ENCODE data around the gene SETBP1. TPM values are rescaled to one million over a fixed set of nuclear protein-coding genes. Genes with fewer than 3 reads are reported as not detected.

The SETBP1 gene
- total and polyA plus RNA-seq, 2 of the 4 experiments (the other 2 are of a cell fraction): 0.19 to 0.36 TPM

GRCh38 chr18:44937960-44938719 lies 257.5 kb downstream of the SETBP1 start:
- H2BK20ac ChIP-seq (ENCODE audit: low read depth, low read length): no peak overlapping the region
- ATAC-seq (ENCODE audit: low read depth): no peak
- H3K18ac ChIP-seq (ENCODE audit: low read depth, low read length): no peak overlapping the region
- ChIA-PET POLR2A (ENCODE audit: unreplicated experiment) (no interaction called here), CTCF (no interaction called here)
- dilution Hi-C loops (cut with HindIII; ENCODE audit: low sequenced_read_pairs, unreplicated experiment) (no loop called here), intact Hi-C loops (cut with micrococcal nuclease) (no loop called here), in situ Hi-C loops (cut with MboI; ENCODE audit: low sequenced_read_pairs) (no loop called here)
- no peaks in the 10 kb centered on the region for H4K20me1 ChIP-seq (ENCODE audit: insufficient read depth, low read length)
- H3K4me3 ChIP-seq (ENCODE audit: insufficient read depth, low read depth, low read length): no peak overlapping the region
- no peak overlapping the region for H3K4ac ChIP-seq (ENCODE audit: low read depth, low read length)
- H3K27me3 ChIP-seq (ENCODE audit: control insufficient read depth, insufficient read depth, low read length): peaks cover 3% of the 10 kb centered on the region; the same call in 1 of the 2 replicates
- DNase-seq: no peak
- H3K23ac ChIP-seq (ENCODE audit: low read depth, low read length): no peak overlapping the region
- H3K9me3 ChIP-seq (ENCODE audit: control insufficient read depth, insufficient read depth, low read length): no peaks in the 10 kb centered on the region
- no peak overlapping the region for H2AK5ac ChIP-seq (ENCODE audit: low read depth, low read length)
- no peak overlapping the region for H4K91ac ChIP-seq (ENCODE audit: insufficient read depth, low read depth, low read length)
- H3K9me1 ChIP-seq (ENCODE audit: insufficient read depth, low read length): no peaks in the 10 kb centered on the region
- H3K79me1 ChIP-seq (ENCODE audit: low read depth in 1 of 2, low read length in 2 of 2): no peaks in the 10 kb centered on the region
- no peak overlapping the region for H4K5ac ChIP-seq (ENCODE audit: low read depth, low read length)
- WGBS, 2 experiments (ENCODE audit: extremely low coverage in 2 of 2, insufficient read length in 1 of 2): 40% methylated on average over 1 of the region's 12 CpGs; no CpG with 5 or more reads in 1 of the 2 experiments
- no peak overlapping the region for H3K9ac ChIP-seq (ENCODE audit: low read depth, low read length)
- no peak overlapping the region for H2AFZ ChIP-seq (replicated peaks; ENCODE audit: low read length, poor library complexity)
- H4K8ac ChIP-seq (ENCODE audit: low read depth in 2 of 2, low read length in 2 of 2): no peak overlapping the region
- no peak overlapping the region for H3K4me2 ChIP-seq (ENCODE audit: low read depth, low read length)
- H2BK120ac ChIP-seq (ENCODE audit: low read depth, low read length): no peak overlapping the region
- TF ChIP-seq BHLHE40 (IDR thresholded peaks at IDR 0.05; ENCODE audit: low read depth, low read length): no peak
- TF ChIP-seq SMC3 (IDR thresholded peaks at IDR 0.05; ENCODE audit: low read depth, low read length): no peak
- no peak for TF ChIP-seq MAFK (IDR thresholded peaks at IDR 0.05; ENCODE audit: low read depth, low read length)
- no peaks in the 10 kb centered on the region for H3K4me1 ChIP-seq (ENCODE audit: control insufficient read depth, insufficient read depth, low read length)
- H2BK15ac ChIP-seq (ENCODE audit: low read depth, low read length): no peak overlapping the region
- BruUV-seq (replicated peaks): no TSS peak
- H3K14ac ChIP-seq (replicated peaks; ENCODE audit: low read depth, low read length): no peak overlapping the region
- H3K27ac ChIP-seq (ENCODE audit: insufficient read depth, low read length): no peak overlapping the region
- H2BK5ac ChIP-seq (ENCODE audit: low read depth, low read length, poor library complexity, severe bottlenecking): no peak overlapping the region
- no peak overlapping the region for H3K56ac ChIP-seq (ENCODE audit: extremely low read depth, insufficient read depth, low read length)
- H3K36me3 ChIP-seq (ENCODE audit: control insufficient read depth, insufficient read depth, low read length): no peaks in the 10 kb centered on the region
- H2AK9ac ChIP-seq (replicated peaks; ENCODE audit: low read depth, low read length, poor library complexity): no peak overlapping the region

All from IMR-90 (cell line).